Adrenal gland (tissue), 12 donors: ENCODE data around the gene TBXAS1. TPM values are rescaled to one million over a fixed set of nuclear protein-coding genes. Genes with fewer than 3 reads are reported as not detected.

ENCODE experiments used
- DNase-seq, 7 donors: peaks; one replicate each; pipeline ENCODE4 v3.0.0-alpha.2; 2019 to 2020
- H3K27ac ChIP-seq, 5 donors: fragments of 200-600 bp; sonication (generic) in 4 of 5; 1 replicate in 3 of 5; 2 replicates in 2 of 5; pipeline versions ENCODE4 v1.5.1 to v1.8.0; 2016 to 2020; ENCODE audit warnings: mild to moderate bottlenecking in 1 of 5
- H3K27me3 ChIP-seq: fragments of 200-600 bp; 2 replicates; pipeline ENCODE4 v1.8.0; 2021
- H3K36me3 ChIP-seq, 2 donors: fragments of 200-600 bp; replicated peaks in 1 of 2; 1 replicate in 1 of 2; 2 replicates in 1 of 2; pipeline versions ENCODE4 v1.5.1 to v1.8.0; 2018 to 2022
- H3K4me1 ChIP-seq, 2 donors: fragments of 200-600 bp; replicated peaks in 1 of 2; 1 replicate in 1 of 2; 2 replicates in 1 of 2; pipeline versions ENCODE4 v1.5.1 to v1.8.0; 2018 to 2021
- H3K4me3 ChIP-seq, 4 donors: fragments of 200-600 bp; sonication (generic) in 3 of 4; one replicate each; pipeline ENCODE4 v1.5.1; 2016 to 2018
- H3K9me3 ChIP-seq, 3 donors: fragments of 200-600 bp; sonication (generic) in 1 of 3; replicated peaks in 1 of 3; 1 replicate in 2 of 3; 2 replicates in 1 of 3; pipeline versions ENCODE4 v1.5.1 to v1.8.0; 2016 to 2021
- CTCF ChIP-seq, 6 experiments: fragments of 450-650 bp in 4 of 6; fragments of 200-600 bp in 2 of 6; sonication (generic) in 1 of 6; IDR thresholded peaks; 1 replicate in 5 of 6; 2 replicates in 1 of 6; pipeline versions ENCODE4 v1.5.1 to v1.8.0; 2016 to 2021; ENCODE audit warnings: antibody characterized with exemption in 6 of 6, mild to moderate bottlenecking in 2 of 6, moderate library complexity in 1 of 6
- POLR2A ChIP-seq, 2 donors: fragments of 450-650 bp; IDR thresholded peaks; one replicate each; pipeline ENCODE4 v1.6.1; 2017; ENCODE audit warnings: antibody characterized with exemption in 2 of 2, mild to moderate bottlenecking in 2 of 2, moderate library complexity in 1 of 2
- WGBS, 4 donors: extraction: QIAGEN DNeasy Blood & Tissue Kit in 2 of 4; methylation state at CpG; one replicate each; pipeline versions ENCODE4 v1.1.5 to v1.1.7; 2013 to 2017; 5-methylcytosine and 5-hydroxymethylcytosine counted together
- intact Hi-C, 2 donors: fragments of 100-400 bp; cut with DNase I; formaldehyde crosslinking; loops; one replicate each; pipeline versions ENCODE4 v1.14.1 to v1.15.0; 2022 to 2023
- polyA plus RNA-seq, 3 donors: library from polyadenylated mRNA; stranded (reverse); fragments of 200-250 nt in 2 of 3; fragments of 350-450 nt in 1 of 3; fragmentation: Illumina TruSeq in 1 of 3; extraction: RNeasy Lipid Tissue Mini Kit (QIAGEN cat#74804) in 1 of 3; gene quantifications; one replicate each; pipeline ENCODE4 v1.2.3, GENCODE V29; 2013 to 2014
- total RNA-seq, 9 donors: library from RNA; depleted of rRNA in 4 of 9; stranded (reverse); fragments of >200 nt in 4 of 9; fragments of 120-200 nt in 1 of 9; fragmentation: NEBNext Ultra II Directional in 1 of 9; extraction: Animal tissue kit (Norgen Biotek cat#: 25700) in 1 of 9; gene quantifications; one replicate each; pipeline versions ENCODE4 v1.1.0 to v1.2.4, GENCODE V29; 2013 to 2023
- donor health status: healthy with polysubstance abuse.
- donor health status: Bipolar disorder and iron deficiency.
- donor health status: DM: yes; HTN: yes; CAD: no.
- donor health status: DM: no; HTN: no; CAD: no.
- donor health status: DM: no; HTN: no; CAD: no.
- donor health status: DM: yes; HTN: yes; CAD: no.

Gene TBXAS1
- total and polyA plus RNA-seq, 12 donors: 9.0 to 87.0 (median 27.3) TPM

- WGBS, 4 donors: 81 to 88% (median 87%) methylated on average over 17 of the region's 17 CpGs
- Histone ChIP-seq H3K27ac (no peak overlapping the region), H3K36me3 (no peaks in the 10 kb centered on the region), H3K9me3 (no peaks in the 10 kb centered on the region), H3K4me3 (no peak overlapping the region), H3K4me1 (no peaks in the 10 kb centered on the region), H3K27me3 (no peaks in the 10 kb centered on the region)
- no peak for DNase-seq
- intact Hi-C loops: no loop called here
- TF ChIP-seq CTCF (IDR thresholded peaks at IDR 0.05) (no peak), POLR2A (IDR thresholded peaks at IDR 0.05) (no peak)
Observed at GRCh38 chr7:139976838-139977656, 148.0 kb downstream of the TBXAS1 start.

GRCh38 chr7:139981511-139981895 lies 152.4 kb downstream of the TBXAS1 start:
- 84 to 96% (median 91%) methylated on average over 5 of the region's 5 CpGs for WGBS, 4 donors
- intact Hi-C loops: no loop called here
- Histone ChIP-seq H3K4me3 (no peak overlapping the region), H3K27ac (no peak overlapping the region), H3K4me1 (no peaks in the 10 kb centered on the region), H3K27me3 (no peaks in the 10 kb centered on the region), H3K36me3 (no peaks in the 10 kb centered on the region), H3K9me3 (no peaks in the 10 kb centered on the region)
- no peak for DNase-seq
- no peak for TF ChIP-seq CTCF (IDR thresholded peaks at IDR 0.05)

- WGBS, 4 donors: 73 to 77% (median 74%) methylated on average over 9 of the region's 9 CpGs
- TF ChIP-seq CTCF (IDR thresholded peaks at IDR 0.05): no peak
- no peak for TF ChIP-seq POLR2A (IDR thresholded peaks at IDR 0.05)
- Histone ChIP-seq H3K4me1 (no peaks in the 10 kb centered on the region), H3K27me3 (no peaks in the 10 kb centered on the region), H3K27ac (no peak overlapping the region), H3K4me3 (no peak overlapping the region), H3K9me3 (no peaks in the 10 kb centered on the region), H3K36me3 (no peaks in the 10 kb centered on the region)
- intact Hi-C loops: no loop called here
- no peak for DNase-seq
Observed at GRCh38 chr7:139982927-139983920, 154.2 kb downstream of the TBXAS1 start.
